K562 (cell line): ENCODE results near the gene MEDAG. TPM values are rescaled to one million over a fixed set of nuclear protein-coding genes. Genes with fewer than 3 reads are reported as not detected.

ENCODE experiments used
- ATAC-seq: fragments of 200-7000 bp; cut with Tn5 transposase; 3 replicates; pipeline ENCODE4 v1.9.1; 2020; ENCODE audit warnings: moderate library complexity
- BruUV-seq: library from RNA; stranded (reverse); fragments of 400-500 nt; replicated peaks from 2 replicates; lab custom pipeline; 2021; lab: Mats Ljungman, UMichigan
- CTCF ChIA-PET: fragments of 300-600 bp; formaldehyde crosslinking; extraction: SDS; loops from one replicate; lab custom pipeline; 2021; ENCODE audit warnings: low intra/inter-chr PET ratio; lab: Yijun Ruan, JAX
- POLR2A ChIA-PET: fragments of 300-600, 350-650 bp; sonication (Branson Sonifier 250); formaldehyde crosslinking; extraction: SDS; loops from one replicate; lab custom pipeline; 2021; ENCODE audit warnings: antibody characterized with exemption, inconsistent platforms; lab: Yijun Ruan, JAX
- DNase-seq, 4 experiments: peaks; one replicate each; pipeline versions ENCODE4 v3.0.0 to v3.0.0-alpha.2; 2011 to 2018; ENCODE audit warnings: low spot score in 3 of 4, mixed read lengths in 3 of 4; ENCODE audit errors: extremely low read depth in 1 of 4
- FAIRE-seq: peaks from 2 replicates; lab custom pipeline; 2011; peaks lifted over from hg19 to GRCh38; lab: Jason Lieb, UNC
- H2AFZ ChIP-seq: 2 replicates; pipeline ENCODE4 v1.6.0; 2011; ENCODE audit warnings: low read depth, low read length, control low read depth, inconsistent platforms
- H3K27ac ChIP-seq: fragments of 200-600 bp; 3 replicates; pipeline ENCODE4 v1.8.0; 2011; ENCODE audit warnings: low read depth, mild to moderate bottlenecking, control low read depth, inconsistent platforms, low read length, moderate library complexity, mixed read lengths; ENCODE audit errors: extremely low read depth
- H3K27me3 ChIP-seq, 2 experiments: fragments of 300-600 bp in 1 of 2; 2 replicates in 1 of 2; 3 replicates in 1 of 2; pipeline versions ENCODE4 v1.6.0 to v1.8.0; 2011; ENCODE audit warnings: inconsistent platforms in 2 of 2, low read length in 2 of 2, mild to moderate bottlenecking in 1 of 2, mixed read lengths in 1 of 2, moderate library complexity in 1 of 2; ENCODE audit not compliant: control insufficient read depth in 2 of 2, insufficient read depth in 2 of 2
- H3K36me3 ChIP-seq: fragments of 300-600 bp; 3 replicates; pipeline ENCODE4 v1.8.0; 2011; ENCODE audit warnings: mild to moderate bottlenecking, low read length, inconsistent platforms; ENCODE audit not compliant: control insufficient read depth, insufficient read depth
- H3K4me1 ChIP-seq, 2 experiments: fragments of 200-600 bp in 1 of 2; replicated peaks in 1 of 2; 2 replicates in 1 of 2; 3 replicates in 1 of 2; pipeline versions ENCODE4 v1.5.1 to v1.8.0; 2011; ENCODE audit warnings: inconsistent platforms in 2 of 2, low read length in 2 of 2, mild to moderate bottlenecking in 1 of 2, mixed read lengths in 1 of 2, moderate library complexity in 1 of 2; ENCODE audit not compliant: control insufficient read depth in 2 of 2, insufficient read depth in 2 of 2
- H3K4me2 ChIP-seq: 2 replicates; pipeline ENCODE4 v1.6.1; 2011; ENCODE audit warnings: low read length, control low read depth, inconsistent platforms, mixed read lengths; ENCODE audit not compliant: insufficient read depth
- H3K4me3 ChIP-seq: fragments of 200-600 bp; sonication (generic), shearing (Covaris generic); 2 replicates; pipeline ENCODE4 v1.5.1; 2016; ENCODE audit warnings: control low read depth, inconsistent platforms
- H3K79me2 ChIP-seq: fragments of 200-600 bp; 3 replicates; pipeline ENCODE4 v1.8.0; 2011; ENCODE audit warnings: low read length, inconsistent platforms; ENCODE audit not compliant: control insufficient read depth, insufficient read depth
- H3K9ac ChIP-seq, 2 experiments: 2 replicates each; pipeline versions ENCODE4 v1.6.0 to v1.6.1; 2011; ENCODE audit warnings: low read depth in 2 of 2, low read length in 2 of 2, control low read depth in 1 of 2, inconsistent platforms in 1 of 2, mild to moderate bottlenecking in 1 of 2, mixed read lengths in 1 of 2; ENCODE audit not compliant: insufficient read depth in 1 of 2
- H3K9me1 ChIP-seq: one replicate; pipeline ENCODE4 v1.6.0; 2011; ENCODE audit warnings: inconsistent platforms, mild to moderate bottlenecking, low read length, moderate library complexity; ENCODE audit not compliant: control insufficient read depth, insufficient read depth
- H3K9me3 ChIP-seq: replicated peaks from 2 replicates; pipeline ENCODE4 v1.5.1; 2011; ENCODE audit warnings: low read depth, low read length, inconsistent platforms; ENCODE audit not compliant: control insufficient read depth, insufficient read depth
- H4K20me1 ChIP-seq: replicated peaks from 2 replicates; pipeline ENCODE4 v1.6.1; 2011; ENCODE audit warnings: low read length, inconsistent platforms, mixed read lengths; ENCODE audit not compliant: control insufficient read depth, insufficient read depth
- ESRRB ChIP-seq: fragments of 250-450 bp; sonication (Bioruptor Pico); IDR thresholded peaks from 2 replicates; pipeline ENCODE4 v1.5.0; 2020; ENCODE audit warnings: mild to moderate bottlenecking, moderate library complexity, borderline replicate concordance
- MTA1 ChIP-seq: fragments of 450-650 bp; IDR thresholded peaks from 2 replicates; pipeline ENCODE4 v1.6.1; 2017; ENCODE audit warnings: borderline replicate concordance
- NFE2 ChIP-seq: IDR thresholded peaks from 2 replicates; pipeline ENCODE4 v1.6.1; 2014; ENCODE audit warnings: antibody characterized with exemption, low read depth
- PRPF4 ChIP-seq: fragments of 200-400 bp; formaldehyde crosslinking; IDR thresholded peaks from one replicate; pipeline ENCODE4 v1.6.1; 2017; ENCODE audit warnings: low read length, low read depth, mild to moderate bottlenecking; ENCODE audit not compliant: insufficient read depth, poor library complexity, severe bottlenecking
- RB1 ChIP-seq: fragments of 450-650 bp; IDR thresholded peaks from 2 replicates; pipeline ENCODE4 v1.6.1; 2017; ENCODE audit warnings: low read depth, mild to moderate bottlenecking
- ZBTB9 ChIP-seq: fragments of 450-650 bp; formaldehyde crosslinking; IDR thresholded peaks from 2 replicates; pipeline ENCODE4 v1.4.0; 2020; ENCODE audit warnings: mild to moderate bottlenecking, moderate library complexity
- ZNF586 ChIP-seq: fragments of 450-650 bp; formaldehyde crosslinking; conservative IDR thresholded peaks from 2 replicates; pipeline ENCODE4 v1.4.0; 2020; ENCODE audit warnings: mild to moderate bottlenecking, moderate library complexity
- WGBS: fragments of 100-300 bp; shearing (Covaris generic); methylation state at CpG from one replicate; pipeline ENCODE4 v1.1.6; 2016; ENCODE audit warnings: low coverage, mixed read lengths; ENCODE audit not compliant: insufficient coverage; ENCODE audit errors: missing lambda C conversion rate; 5-methylcytosine and 5-hydroxymethylcytosine counted together
- in situ Hi-C: fragments of 300-500 bp; cut with MboI; formaldehyde crosslinking; loops from 4 replicates; pipeline ENCODE4 v1.15.0; 2018; ENCODE audit warnings: inconsistent platforms, mixed read lengths
- intact Hi-C: fragments of 100-400 bp; cut with micrococcal nuclease; formaldehyde crosslinking; loops from 2 replicates; pipeline ENCODE4 v1.14.2; 2022
- polyA plus RNA-seq, 8 experiments: library from polyadenylated mRNA; depleted of rRNA in 4 of 8; stranded (reverse) in 5 of 8; unstranded in 3 of 8; fragments of >200 nt; fragmentation: Nextera tagmentation in 2 of 8; fragmentation: Illumina TruSeq in 1 of 8; extraction: Ambion mirVana in 2 of 8; extraction: Trizol in 1 of 8; gene quantifications; 2 replicates each; pipeline versions ENCODE4 v1.2.1 to v1.2.3, GENCODE V29; 2011 to 2014; ENCODE audit warnings: inconsistent platforms in 1 of 8, missing spikeins in 1 of 8
- total RNA-seq, 7 experiments: library from RNA; depleted of rRNA in 6 of 7; stranded (reverse); fragments of >200 nt in 6 of 7; fragmentation: Illumina TruSeq in 2 of 7; extraction: Trizol in 2 of 7; gene quantifications; 2 replicates each; pipeline versions ENCODE4 v1.2.1 to v1.2.3, GENCODE V29; 2011 to 2021; ENCODE audit warnings: low replicate concordance in 1 of 7
- TF ChIP-seq, protein P1 (sequence below): fragments of 250-450 bp; sonication (Bioruptor Pico); IDR thresholded peaks from 2 replicates; pipeline ENCODE4 v1.8.0; 2021; ENCODE audit warnings: moderate library complexity, mild to moderate bottlenecking, inconsistent platforms

Gene MEDAG
- total and polyA plus RNA-seq, 9 of the 15 experiments (the other 6 are each of a cell fraction or from before 2014, with no cell fraction given), result not detected

DNA sequence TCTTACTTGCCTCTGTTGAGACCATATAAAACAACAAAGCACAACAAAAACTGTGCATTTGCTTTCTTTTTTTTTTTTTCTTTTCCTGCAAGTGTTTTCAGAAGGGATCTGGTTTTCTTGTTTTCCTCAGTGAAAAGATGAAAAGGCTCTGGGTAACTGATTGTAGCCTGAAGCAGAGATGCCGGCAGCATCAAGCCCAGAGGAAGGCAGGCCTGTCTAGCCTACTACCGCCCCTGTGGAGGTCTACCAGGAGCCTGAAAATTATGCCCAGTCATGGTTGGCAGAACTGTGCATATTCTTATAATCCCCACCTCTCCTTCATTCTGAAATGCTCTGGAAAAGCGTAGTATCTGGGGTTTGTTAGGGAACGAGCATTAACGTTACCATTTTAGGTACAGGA lies 32.6 kb upstream of the MEDAG start:
- 5% methylated on average over 5 of the region's 5 CpGs for WGBS
- Histone ChIP-seq H3K79me2 (no peaks in the 10 kb centered on the region), H3K4me3 (no peak overlapping the region), H3K27me3 (peaks cover 0 to 12% of the 10 kb centered on the region in 2 experiments; a peak in 1 of 5 replicates)
- TF ChIP-seq RB1 (no peak), NFE2 (peak; percentile 51)
- TF ChIP-seq, all 486 proteins: peak for 1
- H3K9me1 ChIP-seq, result no peaks in the 10 kb centered on the region
- no peaks in the 10 kb centered on the region for H3K36me3 ChIP-seq
- H3K27ac ChIP-seq, result no peak overlapping the region
- no peak for DNase-seq
- no TSS peak for BruUV-seq
- no peak overlapping the region for H2AFZ ChIP-seq
- ATAC-seq, result no peak
- no peak overlapping the region for H3K4me2 ChIP-seq
- no peak overlapping the region for H3K9ac ChIP-seq
- peaks cover 0 to 5% of the 10 kb centered on the region in 2 experiments; a peak in 3 of 5 replicates for H3K4me1 ChIP-seq
- no peaks in the 10 kb centered on the region for H4K20me1 ChIP-seq
- ChIA-PET CTCF (no interaction called here), POLR2A (no interaction called here)
- in situ Hi-C loops (no loop called here), intact Hi-C loops (loop anchor here (10.0 kb wide), 1 partner anchor 171 kb away; no protein-coding TSS in a partner anchor)
- no peaks in the 10 kb centered on the region for H3K9me3 ChIP-seq
- FAIRE-seq, result no peak

GRCh38 chr13:30874111-30874510 lies 32.0 kb upstream of the MEDAG start:
- no peaks in the 10 kb centered on the region for H3K36me3 ChIP-seq
- FAIRE-seq, result no peak
- in situ Hi-C loops, result no loop called here

More at GRCh38 chr13:30874111-30874510, 32.0 kb upstream of the MEDAG start:
- no peak overlapping the region for H2AFZ ChIP-seq
- no peak overlapping the region for H3K4me2 ChIP-seq
- TF ChIP-seq MTA1, result no peak
- TF ChIP-seq ZBTB9 (CRISPR knock-in tag), result no peak
- TF ChIP-seq, protein P1, sequence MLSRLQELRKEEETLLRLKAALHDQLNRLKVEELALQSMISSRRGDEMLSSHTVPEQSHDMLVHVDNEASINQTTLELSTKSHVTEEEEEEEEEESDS, result no peak
- TF ChIP-seq ESRRB (CRISPR knock-in tag), result no peak
- TF ChIP-seq ZNF586 (CRISPR knock-in tag), result no peak
- no peak for TF ChIP-seq PRPF4
- DNase-seq (no peak), ATAC-seq (no peak)
- no peaks in the 10 kb centered on the region for H4K20me1 ChIP-seq
- H3K9ac ChIP-seq, result no peak overlapping the region
- no peak overlapping the region for H3K27ac ChIP-seq
- no peaks in the 10 kb centered on the region for H3K9me1 ChIP-seq
- intact Hi-C loops, result loop anchor here (10.0 kb wide), 1 partner anchor 171 kb away; no protein-coding TSS in a partner anchor
- CTCF ChIA-PET, result no interaction called here
- no peak overlapping the region for H3K4me3 ChIP-seq
- H3K4me1 ChIP-seq, result peaks cover 0 to 5% of the 10 kb centered on the region in 2 experiments; a peak in 3 of 5 replicates
- no peaks in the 10 kb centered on the region for H3K9me3 ChIP-seq
- 0% methylated on average over 6 of the region's 6 CpGs for WGBS
- POLR2A ChIA-PET, result no interaction called here
- peaks cover 0 to 12% of the 10 kb centered on the region in 2 experiments; a peak in 1 of 5 replicates for H3K27me3 ChIP-seq
- BruUV-seq, result no TSS peak
- no peaks in the 10 kb centered on the region for H3K79me2 ChIP-seq
